ENCODE results near the gene ZNHIT3. TPM values are rescaled to one million over a fixed set of nuclear protein-coding genes. Genes with fewer than 3 reads are reported as not detected.
"Not testable (repeated sequence)": the region's sequence is repeated elsewhere in the genome, so short reads cannot be mapped to it uniquely, and the experiment has no call there.

ZNHIT3 gene
- 32.1 and 35.5 TPM in 2 replicates for total RNA-seq (2021)
- Bru-seq, nascent RNA = percentile 69 among the genes with signal in this experiment
- percentile 64 among the genes with signal in this experiment for BruChase-seq, experiment 1, labeled RNA remaining after a 2-hour chase
- percentile 77 among the genes with signal in this experiment for BruChase-seq, experiment 2, labeled RNA remaining after a 6-hour chase
- long read RNA-seq, transcript ZNHIT3-204 (5 exons, 951 nt) = major isoform, 50 of 56 reads
- long read RNA-seq, partial matches to known transcripts = 1 of 56 reads
- long read RNA-seq, other reads (novel, unspliced or antisense) = 1 of 56 reads

- CTCF ChIA-PET = no interaction called here
- peak within 1 kb of the TSS; percentile 95 for H2AFZ ChIP-seq
- H3F3A ChIP-seq (ENCODE audit: insufficient read depth, low read depth) = no peaks in the 10 kb centered on the region
- POLR2A ChIA-PET (ENCODE audit: unreplicated experiment) = interaction anchor here (0.6 to 0.7 kb wide), 3 partner anchors 115 to 1016 kb away, joined by 3 to 4 read pairs (median 3); no protein-coding TSS in a partner anchor
- H3K9me2 ChIP-seq (ENCODE audit: insufficient read depth) = no peaks in the 10 kb centered on the region
- no TSS peak for BruUV-seq (replicated peaks)
- H4K20me1 ChIP-seq (ENCODE audit: insufficient read depth) = peaks cover 13% of the 10 kb centered on the region
- intact Hi-C loops (cut with micrococcal nuclease; ENCODE audit: unreplicated experiment) = loop anchor here (2.0 kb wide), 1 partner anchor 48 kb away; the partner anchor contains the start of genes MYO19 and PIGW
- H3K36me3 ChIP-seq (ENCODE audit: low read depth) = peaks cover 4% of the 10 kb centered on the region; the same call in 1 of the 2 replicates
- H3K4me2 ChIP-seq = peak within 1 kb of the TSS; percentile 83
- TF ChIP-seq CTCF (conservative IDR thresholded peaks at IDR 0.05) (no peak), EZH2 (IDR thresholded peaks at IDR 0.05; ENCODE audit: low read depth) (no peak)
- peak within 1 kb of the TSS; percentile 69 for H3K4me3 ChIP-seq
- 0 out of 2 replicates have a peak within 1 kb of the TSS, but pooled peaks have one; percentile 7 for H3K27ac ChIP-seq
- H3K27me3 ChIP-seq (ENCODE audit: insufficient read depth, low read depth) = peaks cover 9% of the 10 kb centered on the region; the same call in 1 of the 2 replicates
- peak; percentile 83 to 86 for DNase-seq
- H3K79me2 ChIP-seq (ENCODE audit: low read depth) = peaks cover 38% of the 10 kb centered on the region
- peaks cover 6% of the 10 kb centered on the region; the same call in 1 of the 2 replicates for H3K4me1 ChIP-seq (replicated peaks; ENCODE audit: insufficient read depth)
- H3K9me3 ChIP-seq (ENCODE audit: insufficient read depth, low read depth) = no peaks in the 10 kb centered on the region
Measured at GRCh38 chr17:36486204-36487194, at the start of gene ZNHIT3. Gene ZNHIT3, plus strand, starts transcription at chr17:36486681. Its CDS starts 19 bp downstream, at chr17:36486700.

GRCh38 chr17:36441792-36442191 is 44.7 kb upstream of the ZNHIT3 start:
- DNase-seq; H3K4me2 ChIP-seq; H3K36me3 ChIP-seq (ENCODE audit: low read depth); H3F3A ChIP-seq (ENCODE audit: insufficient read depth, low read depth); H3K9me2 ChIP-seq (ENCODE audit: insufficient read depth); BruUV-seq (replicated peaks); H3K4me1 ChIP-seq (replicated peaks; ENCODE audit: insufficient read depth); H3K4me3 ChIP-seq; CTCF ChIA-PET; H3K9me3 ChIP-seq (ENCODE audit: insufficient read depth, low read depth); H3K27me3 ChIP-seq (ENCODE audit: insufficient read depth, low read depth); H3K27ac ChIP-seq; intact Hi-C loops (cut with micrococcal nuclease; ENCODE audit: unreplicated experiment); H4K20me1 ChIP-seq (ENCODE audit: insufficient read depth); POLR2A ChIA-PET (ENCODE audit: unreplicated experiment); H3K79me2 ChIP-seq (ENCODE audit: low read depth); H2AFZ ChIP-seq: not testable (repeated sequence)

GRCh38 chr17:36443777-36444176 is 42.7 kb upstream of the ZNHIT3 start:
- POLR2A ChIA-PET (ENCODE audit: unreplicated experiment) = no interaction called here
- no peaks in the 10 kb centered on the region for H3F3A ChIP-seq (ENCODE audit: insufficient read depth, low read depth)

GRCh38 chr17:36449997-36450396 is 36.5 kb upstream of the ZNHIT3 start:
- H3K27ac ChIP-seq; H3K4me3 ChIP-seq; H3K4me2 ChIP-seq; H3K79me2 ChIP-seq (ENCODE audit: low read depth); H3F3A ChIP-seq (ENCODE audit: insufficient read depth, low read depth); H3K9me2 ChIP-seq (ENCODE audit: insufficient read depth); H2AFZ ChIP-seq; H3K36me3 ChIP-seq (ENCODE audit: low read depth); DNase-seq; CTCF ChIA-PET; H3K4me1 ChIP-seq (replicated peaks; ENCODE audit: insufficient read depth); BruUV-seq (replicated peaks); H4K20me1 ChIP-seq (ENCODE audit: insufficient read depth); H3K9me3 ChIP-seq (ENCODE audit: insufficient read depth, low read depth); H3K27me3 ChIP-seq (ENCODE audit: insufficient read depth, low read depth); intact Hi-C loops (cut with micrococcal nuclease; ENCODE audit: unreplicated experiment); POLR2A ChIA-PET (ENCODE audit: unreplicated experiment): not testable (repeated sequence)

More at GRCh38 chr17:36443777-36444176, 42.7 kb upstream of the ZNHIT3 start:
- Histone ChIP-seq H3K4me3 (no peak overlapping the region), H3K36me3 (ENCODE audit: low read depth) (no peaks in the 10 kb centered on the region), H2AFZ (no peak overlapping the region), H3K27ac (no peak overlapping the region), H3K4me2 (no peak overlapping the region), H3K9me3 (ENCODE audit: insufficient read depth, low read depth) (no peaks in the 10 kb centered on the region), H3K9me2 (ENCODE audit: insufficient read depth) (no peaks in the 10 kb centered on the region), H3K27me3 (ENCODE audit: insufficient read depth, low read depth) (peaks cover 6% of the 10 kb centered on the region), H4K20me1 (ENCODE audit: insufficient read depth) (no peaks in the 10 kb centered on the region), H3K4me1 (replicated peaks; ENCODE audit: insufficient read depth) (no peaks in the 10 kb centered on the region), H3K79me2 (ENCODE audit: low read depth) (no peaks in the 10 kb centered on the region)
- CTCF ChIA-PET = no interaction called here
- BruUV-seq (replicated peaks) = no TSS peak
- DNase-seq = no peak
- TF ChIP-seq EZH2 (IDR thresholded peaks at IDR 0.05; ENCODE audit: low read depth) (no peak), CTCF (conservative IDR thresholded peaks at IDR 0.05) (no peak)
- intact Hi-C loops (cut with micrococcal nuclease; ENCODE audit: unreplicated experiment) = no loop called here

- H4K20me1 ChIP-seq (ENCODE audit: insufficient read depth); H3K9me2 ChIP-seq (ENCODE audit: insufficient read depth); H3K79me2 ChIP-seq (ENCODE audit: low read depth); BruUV-seq (replicated peaks); H3K9me3 ChIP-seq (ENCODE audit: insufficient read depth, low read depth); CTCF ChIA-PET; H3K27ac ChIP-seq; POLR2A ChIA-PET (ENCODE audit: unreplicated experiment); H3F3A ChIP-seq (ENCODE audit: insufficient read depth, low read depth); H3K36me3 ChIP-seq (ENCODE audit: low read depth); H2AFZ ChIP-seq; intact Hi-C loops (cut with micrococcal nuclease; ENCODE audit: unreplicated experiment); H3K4me3 ChIP-seq; H3K4me1 ChIP-seq (replicated peaks; ENCODE audit: insufficient read depth); H3K4me2 ChIP-seq; DNase-seq: not testable (repeated sequence)
- H3K27me3 ChIP-seq (ENCODE audit: insufficient read depth, low read depth) = peaks cover 28% of the 10 kb centered on the region
Measured at GRCh38 chr17:36452888-36453287, 33.6 kb upstream of the ZNHIT3 start.

All from PC-9 (cell line).